Liver (tissue), 9 donors: ENCODE results near the gene CLCN7. TPM values are rescaled to one million over a fixed set of nuclear protein-coding genes. Genes with fewer than 3 reads are reported as not detected.

Experiments used
- DNase-seq: peaks from one replicate; pipeline ENCODE4 v3.0.0-alpha.2; 2017; ENCODE audit warnings: low spot score
- H3K27ac ChIP-seq, 2 donors: one replicate each; pipeline ENCODE4 v1.7.0; 2013; ENCODE audit warnings: inconsistent platforms in 2 of 2, low read length in 2 of 2, control low read depth in 1 of 2, low read depth in 1 of 2, mild to moderate bottlenecking in 1 of 2
- H3K27me3 ChIP-seq, 4 donors: one replicate each; pipeline versions ENCODE4 v1.6.1 to v1.7.0; 2013; ENCODE audit warnings: low read length in 3 of 4, inconsistent platforms in 1 of 4, mild to moderate bottlenecking in 1 of 4, moderate library complexity in 1 of 4; ENCODE audit not compliant: control insufficient read depth in 4 of 4, insufficient read depth in 4 of 4
- H3K36me3 ChIP-seq, 4 donors: one replicate each; pipeline versions ENCODE4 v1.6.1 to v1.7.0; 2013; ENCODE audit warnings: low read length in 3 of 4, mild to moderate bottlenecking in 3 of 4, low read depth in 1 of 4, moderate library complexity in 1 of 4; ENCODE audit not compliant: control insufficient read depth in 4 of 4, insufficient read depth in 3 of 4
- H3K4me1 ChIP-seq, 4 donors: one replicate each; pipeline versions ENCODE4 v1.6.1 to v1.7.0; 2013; ENCODE audit warnings: low read length in 3 of 4, mild to moderate bottlenecking in 3 of 4, moderate library complexity in 1 of 4; ENCODE audit not compliant: control insufficient read depth in 4 of 4, insufficient read depth in 4 of 4
- H3K4me3 ChIP-seq, 3 donors: one replicate each; pipeline versions ENCODE4 v1.6.1 to v1.7.0; 2013; ENCODE audit warnings: low read length in 3 of 3, control low read depth in 1 of 3, low read depth in 1 of 3, mild to moderate bottlenecking in 1 of 3
- H3K9ac ChIP-seq, 2 donors: one replicate each; pipeline ENCODE4 v1.7.0; 2013; ENCODE audit warnings: low read length in 2 of 2, mild to moderate bottlenecking in 2 of 2, moderate library complexity in 2 of 2, control low read depth in 1 of 2, low read depth in 1 of 2
- H3K9me3 ChIP-seq, 4 donors: one replicate each; pipeline versions ENCODE4 v1.6.1 to v1.7.0; 2013; ENCODE audit warnings: low read length in 3 of 4; ENCODE audit not compliant: control insufficient read depth in 4 of 4
- ATF3 ChIP-seq: IDR thresholded peaks from 2 replicates; pipeline ENCODE4 v1.6.1; 2016; ENCODE audit warnings: antibody characterized with exemption
- FOXA2 ChIP-seq: IDR thresholded peaks from 2 replicates; pipeline ENCODE4 v1.6.1; 2016; ENCODE audit warnings: antibody characterized with exemption
- GABPA ChIP-seq, 2 donors: IDR thresholded peaks in 1 of 2; conservative IDR thresholded peaks in 1 of 2; 2 replicates each; pipeline ENCODE4 v1.6.1; 2016; ENCODE audit warnings: antibody characterized with exemption in 2 of 2, mild to moderate bottlenecking in 1 of 2, moderate library complexity in 1 of 2
- HNF4A ChIP-seq, 2 donors: conservative IDR thresholded peaks; 2 replicates each; pipeline ENCODE4 v1.6.1; 2016; ENCODE audit warnings: antibody characterized with exemption in 2 of 2, mild to moderate bottlenecking in 2 of 2
- HNF4G ChIP-seq: IDR thresholded peaks from 2 replicates; pipeline ENCODE4 v1.6.1; 2016; ENCODE audit warnings: antibody characterized with exemption
- JUND ChIP-seq, 2 donors: IDR thresholded peaks; 2 replicates each; pipeline ENCODE4 v1.6.1; 2016; ENCODE audit warnings: antibody characterized with exemption in 2 of 2
- MAX ChIP-seq: IDR thresholded peaks from 2 replicates; pipeline ENCODE4 v1.6.1; 2016; ENCODE audit warnings: antibody characterized with exemption
- NR2F2 ChIP-seq: IDR thresholded peaks from 2 replicates; pipeline ENCODE4 v1.6.1; 2016; ENCODE audit warnings: antibody characterized with exemption
- RAD21 ChIP-seq, 2 donors: IDR thresholded peaks; 2 replicates each; pipeline ENCODE4 v1.6.1; 2016; ENCODE audit warnings: antibody characterized with exemption in 2 of 2, mild to moderate bottlenecking in 2 of 2
- RXRA ChIP-seq, 2 donors: IDR thresholded peaks; 2 replicates each; pipeline ENCODE4 v1.6.1; 2017 to 2018; ENCODE audit warnings: antibody characterized with exemption in 2 of 2, mild to moderate bottlenecking in 1 of 2
- SP1 ChIP-seq: IDR thresholded peaks from 2 replicates; pipeline ENCODE4 v1.6.1; 2018; ENCODE audit warnings: antibody characterized with exemption, mild to moderate bottlenecking
- YY1 ChIP-seq: IDR thresholded peaks from 2 replicates; pipeline ENCODE4 v1.6.1; 2016; ENCODE audit warnings: antibody characterized with exemption, mild to moderate bottlenecking
- ZBTB33 ChIP-seq: IDR thresholded peaks from 2 replicates; pipeline ENCODE4 v1.6.1; 2016; ENCODE audit warnings: antibody characterized with exemption
- WGBS: extraction: QIAGEN DNeasy Blood & Tissue Kit; methylation state at CpG from one replicate; pipeline ENCODE4 v1.1.7; 2013; 5-methylcytosine and 5-hydroxymethylcytosine counted together
- polyA plus RNA-seq, 2 donors: library from polyadenylated mRNA; stranded (reverse) in 1 of 2; unstranded in 1 of 2; fragments of 200-250 nt in 1 of 2; fragments of >200 nt in 1 of 2; fragmentation: Nextera tagmentation in 1 of 2; extraction: Ambion mirVana in 1 of 2; gene quantifications; one replicate each; pipeline versions ENCODE4 v1.2.1 to v1.2.3, GENCODE V29; 2013 to 2015
- total RNA-seq, 2 donors: library from RNA; depleted of rRNA; stranded (reverse); fragments of >200 nt; gene quantifications; one replicate each; pipeline ENCODE4 v1.2.3, GENCODE V29; 2014
- TF ChIP-seq, protein P1 (sequence below): fragments of 150-350 bp; IDR thresholded peaks from 2 replicates; pipeline ENCODE4 v1.5.1; 2017; ENCODE audit warnings: improper control_type of control experiment, low read depth, low read length; ENCODE audit not compliant: missing input control
- TF ChIP-seq, protein P2 (sequence below): IDR thresholded peaks from 2 replicates; pipeline ENCODE4 v1.6.1; 2016; ENCODE audit warnings: antibody characterized with exemption, mild to moderate bottlenecking
- donor health status: healthy.
- donor health status: healthy.
- donor health status: healthy.
- donor health status: healthy.
- donor health status: healthy.

The CLCN7 gene
- total and polyA plus RNA-seq, 4 donors, result 13.9 to 36.2 (median 30.2) TPM

GRCh38 chr16:1450218-1450617 is 24.6 kb downstream of the CLCN7 start:
- TF ChIP-seq NR2F2 (no peak), MAX (no peak), RXRA (IDR thresholded peaks at IDR 0.05) (no peak), RAD21 (IDR thresholded peaks at IDR 0.05) (no peak), GABPA (IDR thresholded peaks at IDR 0.05 in 1 of 2, conservative IDR thresholded peaks at IDR 0.05 in 1 of 2) (no peak), FOXA2 (no peak), ZBTB33 (no peak), HNF4A (conservative IDR thresholded peaks at IDR 0.05) (no peak)
- TF ChIP-seq, protein P1, sequence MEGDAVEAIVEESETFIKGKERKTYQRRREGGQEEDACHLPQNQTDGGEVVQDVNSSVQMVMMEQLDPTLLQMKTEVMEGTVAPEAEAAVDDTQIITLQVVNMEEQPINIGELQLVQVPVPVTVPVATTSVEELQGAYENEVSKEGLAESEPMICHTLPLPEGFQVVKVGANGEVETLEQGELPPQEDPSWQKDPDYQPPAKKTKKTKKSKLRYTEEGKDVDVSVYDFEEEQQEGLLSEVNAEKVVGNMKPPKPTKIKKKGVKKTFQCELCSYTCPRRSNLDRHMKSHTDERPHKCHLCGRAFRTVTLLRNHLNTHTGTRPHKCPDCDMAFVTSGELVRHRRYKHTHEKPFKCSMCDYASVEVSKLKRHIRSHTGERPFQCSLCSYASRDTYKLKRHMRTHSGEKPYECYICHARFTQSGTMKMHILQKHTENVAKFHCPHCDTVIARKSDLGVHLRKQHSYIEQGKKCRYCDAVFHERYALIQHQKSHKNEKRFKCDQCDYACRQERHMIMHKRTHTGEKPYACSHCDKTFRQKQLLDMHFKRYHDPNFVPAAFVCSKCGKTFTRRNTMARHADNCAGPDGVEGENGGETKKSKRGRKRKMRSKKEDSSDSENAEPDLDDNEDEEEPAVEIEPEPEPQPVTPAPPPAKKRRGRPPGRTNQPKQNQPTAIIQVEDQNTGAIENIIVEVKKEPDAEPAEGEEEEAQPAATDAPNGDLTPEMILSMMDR, result no peak
- no peak overlapping the region for H3K4me3 ChIP-seq
- no peak for DNase-seq
- WGBS, result 96% methylated on average over 29 of the region's 29 CpGs
- H3K9me3 ChIP-seq, result no peaks in the 10 kb centered on the region
- H3K27ac ChIP-seq, result no peak overlapping the region
- peaks cover 0 to 54% (median 11%) of the 10 kb centered on the region in 4 donors for H3K36me3 ChIP-seq
- H3K4me1 ChIP-seq, result no peaks in the 10 kb centered on the region
- H3K9ac ChIP-seq, result no peak overlapping the region
- H3K27me3 ChIP-seq, result no peaks in the 10 kb centered on the region

DNA sequence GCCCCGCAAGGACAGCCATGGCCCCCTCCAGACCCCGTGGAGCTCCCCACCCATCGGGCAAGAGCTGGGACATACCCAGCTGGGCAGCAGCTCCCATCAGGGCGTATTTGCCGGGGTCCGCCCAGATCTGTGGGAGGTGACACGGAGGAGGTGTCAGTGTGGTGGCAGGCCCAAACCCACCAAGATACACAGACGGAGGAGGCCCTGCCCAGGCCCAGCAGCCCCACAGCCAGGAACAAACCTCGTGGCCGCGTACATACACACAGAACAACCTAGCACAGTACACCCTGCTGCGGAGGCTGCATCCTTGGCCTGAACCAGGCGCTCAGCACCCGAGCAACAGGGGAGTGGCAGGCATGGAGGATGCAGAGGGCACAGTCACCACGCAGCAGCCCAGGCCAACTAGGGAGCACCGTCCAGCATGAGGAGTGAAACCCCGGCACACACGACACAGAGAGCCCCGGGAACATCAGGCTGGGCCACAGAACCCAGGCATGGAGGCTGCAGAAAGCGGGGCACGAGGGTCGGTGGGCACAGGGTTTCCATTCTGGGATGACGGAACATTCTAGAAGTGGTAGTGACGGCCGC is 25.5 kb downstream of the CLCN7 start:
- H3K27ac ChIP-seq, result no peak overlapping the region
- peaks cover 0 to 47% (median 10%) of the 10 kb centered on the region in 4 donors for H3K36me3 ChIP-seq
- no peak for DNase-seq
- no peak overlapping the region for H3K4me3 ChIP-seq
- no peak for TF ChIP-seq HNF4A (conservative IDR thresholded peaks at IDR 0.05)
- no peak for TF ChIP-seq HNF4G
- TF ChIP-seq YY1, result no peak
- no peak for TF ChIP-seq MAX
- no peak for TF ChIP-seq RAD21 (IDR thresholded peaks at IDR 0.05)
- no peaks in the 10 kb centered on the region for H3K27me3 ChIP-seq
- H3K4me1 ChIP-seq, result no peaks in the 10 kb centered on the region
- no peak overlapping the region for H3K9ac ChIP-seq
- WGBS, result 96% methylated on average over 25 of the region's 25 CpGs
- no peaks in the 10 kb centered on the region for H3K9me3 ChIP-seq

- H3K9ac ChIP-seq, result no peak overlapping the region
- H3K27ac ChIP-seq, result no peak overlapping the region
- no peak for DNase-seq
- no peak for TF ChIP-seq FOXA2
- TF ChIP-seq, protein P2, sequence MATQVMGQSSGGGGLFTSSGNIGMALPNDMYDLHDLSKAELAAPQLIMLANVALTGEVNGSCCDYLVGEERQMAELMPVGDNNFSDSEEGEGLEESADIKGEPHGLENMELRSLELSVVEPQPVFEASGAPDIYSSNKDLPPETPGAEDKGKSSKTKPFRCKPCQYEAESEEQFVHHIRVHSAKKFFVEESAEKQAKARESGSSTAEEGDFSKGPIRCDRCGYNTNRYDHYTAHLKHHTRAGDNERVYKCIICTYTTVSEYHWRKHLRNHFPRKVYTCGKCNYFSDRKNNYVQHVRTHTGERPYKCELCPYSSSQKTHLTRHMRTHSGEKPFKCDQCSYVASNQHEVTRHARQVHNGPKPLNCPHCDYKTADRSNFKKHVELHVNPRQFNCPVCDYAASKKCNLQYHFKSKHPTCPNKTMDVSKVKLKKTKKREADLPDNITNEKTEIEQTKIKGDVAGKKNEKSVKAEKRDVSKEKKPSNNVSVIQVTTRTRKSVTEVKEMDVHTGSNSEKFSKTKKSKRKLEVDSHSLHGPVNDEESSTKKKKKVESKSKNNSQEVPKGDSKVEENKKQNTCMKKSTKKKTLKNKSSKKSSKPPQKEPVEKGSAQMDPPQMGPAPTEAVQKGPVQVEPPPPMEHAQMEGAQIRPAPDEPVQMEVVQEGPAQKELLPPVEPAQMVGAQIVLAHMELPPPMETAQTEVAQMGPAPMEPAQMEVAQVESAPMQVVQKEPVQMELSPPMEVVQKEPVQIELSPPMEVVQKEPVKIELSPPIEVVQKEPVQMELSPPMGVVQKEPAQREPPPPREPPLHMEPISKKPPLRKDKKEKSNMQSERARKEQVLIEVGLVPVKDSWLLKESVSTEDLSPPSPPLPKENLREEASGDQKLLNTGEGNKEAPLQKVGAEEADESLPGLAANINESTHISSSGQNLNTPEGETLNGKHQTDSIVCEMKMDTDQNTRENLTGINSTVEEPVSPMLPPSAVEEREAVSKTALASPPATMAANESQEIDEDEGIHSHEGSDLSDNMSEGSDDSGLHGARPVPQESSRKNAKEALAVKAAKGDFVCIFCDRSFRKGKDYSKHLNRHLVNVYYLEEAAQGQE, result no peak
- TF ChIP-seq RAD21 (IDR thresholded peaks at IDR 0.05), result no peak
- TF ChIP-seq NR2F2, result no peak
- TF ChIP-seq JUND (IDR thresholded peaks at IDR 0.05), result no peak
- TF ChIP-seq HNF4A (conservative IDR thresholded peaks at IDR 0.05), result no peak
- no peak for TF ChIP-seq SP1
- TF ChIP-seq ATF3, result no peak
- TF ChIP-seq RXRA (IDR thresholded peaks at IDR 0.05), result no peak
- TF ChIP-seq, protein P1, result no peak
- WGBS, result 97% methylated on average over 30 of the region's 30 CpGs
- H3K27me3 ChIP-seq, result no peaks in the 10 kb centered on the region
- H3K4me3 ChIP-seq, result no peak overlapping the region
- no peaks in the 10 kb centered on the region for H3K9me3 ChIP-seq
- H3K4me1 ChIP-seq, result no peaks in the 10 kb centered on the region
- peaks cover 0 to 42% (median 7%) of the 10 kb centered on the region in 4 donors for H3K36me3 ChIP-seq
Measured at GRCh38 chr16:1448536-1449116, 26.2 kb downstream of the CLCN7 start.
